HAP-1 (cell line): ENCODE results near the gene GPR17.

ENCODE experiments used
- DNase-seq, 2 experiments: peaks; one replicate each; pipeline ENCODE4 v3.0.0-alpha.2; 2016 to 2020; ENCODE audit warnings: low spot score in 2 of 2
- H3K27me3 ChIP-seq: fragments of 250-450 bp; sonication (Bioruptor Pico); 2 replicates; pipeline ENCODE4 v1.5.1; 2020; ENCODE audit warnings: low read depth, mild to moderate bottlenecking, moderate library complexity
- H3K36me3 ChIP-seq: fragments of 250-450 bp; sonication (Bioruptor Pico); replicated peaks from 2 replicates; pipeline ENCODE4 v1.5.1; 2020; ENCODE audit warnings: mild to moderate bottlenecking
- H3K4me1 ChIP-seq: fragments of 250-450 bp; sonication (Bioruptor Pico); 2 replicates; pipeline ENCODE4 v1.5.1; 2020; ENCODE audit warnings: mild to moderate bottlenecking
- H3K4me3 ChIP-seq: fragments of 250-450 bp; sonication (Bioruptor Pico); 2 replicates; pipeline ENCODE4 v1.5.1; 2020; ENCODE audit warnings: mild to moderate bottlenecking, moderate library complexity
- H3K9me3 ChIP-seq: fragments of 250-450 bp; sonication (Bioruptor Pico); 2 replicates; pipeline ENCODE4 v1.5.1; 2020; ENCODE audit warnings: mild to moderate bottlenecking, moderate library complexity
- in situ Hi-C: fragments of 300-500 bp; cut with MboI; formaldehyde crosslinking; loops from 3 replicates; pipeline ENCODE4 v1.14.3; 2020; ENCODE audit warnings: low sequenced_read_pairs, inconsistent platforms, mixed read lengths

The GPR17 gene

DNA sequence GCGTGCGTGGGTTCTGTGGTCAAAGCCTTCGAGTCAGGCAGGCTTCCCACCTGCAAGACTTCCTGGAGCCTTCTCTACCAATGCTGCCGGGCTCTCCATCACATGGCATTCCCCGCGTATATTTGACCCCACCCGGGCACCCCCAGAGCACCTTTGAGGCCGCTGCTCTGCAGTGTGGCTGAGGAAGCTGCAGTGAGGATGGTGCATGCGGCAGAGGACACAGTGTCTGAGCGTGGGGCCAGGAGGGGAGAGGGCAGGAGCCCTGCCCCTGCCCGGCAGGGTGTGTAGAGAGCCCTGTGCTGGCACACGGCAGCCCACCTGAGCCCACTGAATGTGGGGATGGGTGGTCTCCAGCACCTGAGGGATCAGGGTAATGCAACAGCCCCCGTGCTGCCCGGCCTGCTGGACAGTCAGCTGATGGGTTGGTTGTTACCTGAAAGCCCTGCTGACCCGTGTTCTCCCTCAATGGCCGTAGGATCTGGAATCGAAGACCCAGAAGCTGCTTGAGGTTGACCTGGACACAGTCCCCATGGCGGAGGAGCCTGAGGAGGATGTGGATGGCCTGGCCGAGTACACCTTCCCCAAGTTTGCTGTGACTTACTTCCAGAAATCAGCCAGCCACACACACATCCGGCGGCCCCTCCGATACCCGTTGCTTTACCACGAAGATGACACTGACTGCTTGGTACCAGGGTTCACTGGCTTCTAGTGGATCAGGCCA is 36.8 kb upstream of the GPR17 start:
- H3K4me1 ChIP-seq: no peaks in the 10 kb centered on the region
- H3K9me3 ChIP-seq: peaks cover 3% of the 10 kb centered on the region; the same call in 1 of the 2 replicates
- no peaks in the 10 kb centered on the region for H3K36me3 ChIP-seq
- no peaks in the 10 kb centered on the region for H3K27me3 ChIP-seq
- in situ Hi-C loops: no loop called here
- H3K4me3 ChIP-seq: no peak overlapping the region
- DNase-seq: no peak

DNA sequence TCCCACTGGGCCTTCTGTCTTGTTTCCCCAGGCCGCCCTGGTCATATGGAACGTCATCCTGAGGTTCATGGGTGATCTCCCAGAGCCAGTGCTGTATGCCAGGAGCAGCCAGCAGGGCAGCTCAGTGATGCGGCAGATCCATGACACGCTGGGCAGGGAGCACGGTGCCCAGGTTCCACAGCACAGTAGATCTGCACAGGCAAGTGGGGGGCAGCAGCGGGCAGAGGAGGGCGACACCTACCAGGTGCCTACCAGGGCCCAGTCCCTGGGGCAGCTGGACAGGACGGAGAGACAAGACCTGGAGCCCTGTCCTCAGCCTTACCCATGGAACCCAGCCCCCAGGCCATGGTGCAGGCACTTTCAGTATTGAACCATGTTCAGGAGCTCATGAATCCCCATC is 36.1 kb upstream of the GPR17 start:
- no peak overlapping the region for H3K4me3 ChIP-seq
- no peaks in the 10 kb centered on the region for H3K27me3 ChIP-seq
- H3K4me1 ChIP-seq: no peaks in the 10 kb centered on the region
- DNase-seq: no peak
- in situ Hi-C loops: no loop called here
- peaks cover 3% of the 10 kb centered on the region; the same call in 1 of the 2 replicates for H3K9me3 ChIP-seq
- H3K36me3 ChIP-seq: no peaks in the 10 kb centered on the region

DNA sequence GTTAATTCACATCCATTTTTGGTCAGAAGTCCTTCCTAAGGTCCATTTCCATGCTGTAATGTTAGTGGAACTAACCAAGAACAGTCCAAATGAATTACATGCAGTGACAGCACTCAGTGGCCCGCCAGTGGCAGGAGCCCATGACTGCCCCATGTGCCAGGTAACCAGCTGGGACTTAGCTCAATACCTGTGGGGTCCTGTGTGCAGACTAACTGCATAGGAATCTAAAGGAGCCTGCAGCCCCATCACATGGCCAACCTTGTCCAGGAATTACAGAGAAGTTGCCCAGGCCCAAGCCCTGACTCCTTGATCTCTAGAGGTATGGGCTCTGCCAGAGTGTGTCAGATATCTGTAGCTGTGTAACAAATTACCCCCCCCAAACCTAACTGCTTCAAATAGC is 35.4 kb upstream of the GPR17 start:
- Histone ChIP-seq H3K9me3 (peaks cover 3% of the 10 kb centered on the region; the same call in 1 of the 2 replicates), H3K27me3 (no peaks in the 10 kb centered on the region), H3K36me3 (no peaks in the 10 kb centered on the region), H3K4me3 (no peak overlapping the region), H3K4me1 (no peaks in the 10 kb centered on the region)
- in situ Hi-C loops: no loop called here
- DNase-seq: no peak

DNA sequence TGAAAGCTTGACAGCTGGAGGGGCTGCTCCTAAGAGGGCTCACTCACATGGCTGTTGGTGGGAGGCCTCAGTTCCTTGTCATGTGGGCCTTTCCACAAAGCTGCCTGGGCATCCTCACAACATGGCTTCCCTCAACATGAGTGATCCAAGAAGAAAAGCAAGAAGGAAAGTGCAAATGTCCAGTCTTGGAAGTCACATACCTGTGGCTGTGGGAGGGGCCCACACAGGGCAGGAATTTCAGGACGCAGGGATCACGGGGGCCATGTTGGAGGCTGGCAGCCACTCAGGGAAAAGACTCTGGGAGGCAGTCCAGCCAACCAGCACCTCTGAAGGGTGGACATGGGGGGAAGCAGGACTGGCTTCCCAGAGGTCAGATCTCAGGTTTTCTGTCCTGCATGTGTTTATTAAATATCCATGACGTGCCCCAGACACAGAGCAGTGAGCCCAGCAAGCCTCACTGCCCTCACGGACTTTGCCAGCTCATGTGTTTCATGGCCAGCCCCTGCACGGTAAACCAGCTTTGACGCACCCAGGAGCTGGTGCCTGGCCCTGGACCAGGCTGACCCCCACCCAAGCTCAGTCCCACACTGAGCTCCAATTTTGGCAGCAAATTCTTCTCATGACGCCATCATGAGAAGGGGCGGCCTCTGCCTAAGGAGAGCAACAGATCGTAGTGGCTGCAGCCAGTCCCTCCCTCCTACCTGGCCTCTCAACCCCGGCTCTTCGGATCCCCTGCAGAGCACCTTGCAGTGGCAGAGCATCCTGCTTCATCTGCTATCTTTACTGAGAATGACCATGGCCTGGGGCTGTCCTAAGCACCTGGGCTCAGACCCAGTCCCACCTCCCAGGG is 34.7 kb upstream of the GPR17 start:
- H3K36me3 ChIP-seq: no peaks in the 10 kb centered on the region
- H3K4me3 ChIP-seq: no peak overlapping the region
- H3K4me1 ChIP-seq: no peaks in the 10 kb centered on the region
- H3K27me3 ChIP-seq: peaks cover 2% of the 10 kb centered on the region; the same call in 1 of the 2 replicates
- in situ Hi-C loops: no loop called here
- H3K9me3 ChIP-seq: peaks cover 3% of the 10 kb centered on the region; the same call in 1 of the 2 replicates
- no peak for DNase-seq

DNA sequence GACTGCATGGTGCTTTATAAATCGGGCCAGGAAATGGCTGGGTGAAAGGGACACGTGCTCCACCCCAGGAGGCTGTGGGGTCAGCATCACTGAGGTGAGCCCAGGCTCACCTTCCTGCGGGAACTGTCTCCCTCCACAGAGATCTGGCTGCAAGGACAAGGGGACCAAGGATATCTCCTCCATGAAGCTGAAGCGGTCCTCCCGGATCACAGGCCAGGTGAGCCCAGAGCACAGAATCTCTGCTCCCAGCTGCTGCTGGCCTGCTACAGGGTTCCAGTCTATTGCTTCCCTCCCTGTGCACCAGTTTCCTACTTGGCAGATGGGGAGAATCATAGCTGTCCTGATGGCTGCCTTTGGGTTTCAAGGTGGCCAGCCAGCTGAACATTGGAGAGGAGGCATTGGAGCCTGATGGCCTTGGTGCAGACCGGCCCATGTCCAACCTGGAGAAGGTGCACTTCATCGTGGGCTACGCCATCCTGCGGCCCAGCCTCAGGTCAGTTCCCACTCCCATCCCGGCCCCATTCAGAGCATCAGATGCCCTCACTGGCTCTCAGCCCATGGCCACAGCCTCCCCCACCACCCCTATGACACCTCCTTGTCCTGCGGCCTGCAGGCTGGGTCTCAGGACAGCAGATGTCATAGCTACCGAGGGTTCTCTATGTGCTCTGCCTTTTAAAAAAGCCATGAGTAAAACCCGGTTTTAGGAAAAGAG is 33.7 kb upstream of the GPR17 start:
- in situ Hi-C loops: no loop called here
- no peaks in the 10 kb centered on the region for H3K36me3 ChIP-seq

DNA sequence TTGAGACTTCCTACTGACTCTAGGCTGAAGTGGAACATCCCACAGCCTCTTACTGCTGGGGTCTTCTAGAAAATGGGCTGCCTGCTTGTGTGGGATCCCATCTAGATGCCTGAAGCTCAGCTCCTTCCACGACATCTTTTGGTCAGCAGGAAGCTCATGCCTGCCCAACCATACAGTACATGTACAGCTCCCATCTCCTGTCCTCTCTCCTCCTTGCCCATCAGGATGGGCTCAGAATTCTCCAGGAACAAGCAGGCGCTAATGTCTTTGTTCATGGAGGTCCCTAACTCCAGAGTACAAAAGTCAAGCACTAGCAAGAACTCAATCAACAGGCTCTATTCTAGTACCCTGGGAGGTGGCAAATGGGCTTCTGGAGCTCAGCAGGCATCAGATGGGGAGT is 31.7 kb upstream of the GPR17 start:
- no peak for DNase-seq
- Histone ChIP-seq H3K27me3 (peaks cover 5% of the 10 kb centered on the region; the same call in 1 of the 2 replicates), H3K4me1 (no peaks in the 10 kb centered on the region), H3K4me3 (no peak overlapping the region), H3K36me3 (no peaks in the 10 kb centered on the region), H3K9me3 (peaks cover 3% of the 10 kb centered on the region; the same call in 1 of the 2 replicates)
- in situ Hi-C loops: no loop called here

More for the DNA sequence above, 33.7 kb upstream of the GPR17 start:
- no peak overlapping the region for H3K4me3 ChIP-seq
- no peak for DNase-seq
- H3K27me3 ChIP-seq: peaks cover 5% of the 10 kb centered on the region; the same call in 1 of the 2 replicates
- no peaks in the 10 kb centered on the region for H3K4me1 ChIP-seq
- H3K9me3 ChIP-seq: peaks cover 3% of the 10 kb centered on the region; the same call in 1 of the 2 replicates

DNA sequence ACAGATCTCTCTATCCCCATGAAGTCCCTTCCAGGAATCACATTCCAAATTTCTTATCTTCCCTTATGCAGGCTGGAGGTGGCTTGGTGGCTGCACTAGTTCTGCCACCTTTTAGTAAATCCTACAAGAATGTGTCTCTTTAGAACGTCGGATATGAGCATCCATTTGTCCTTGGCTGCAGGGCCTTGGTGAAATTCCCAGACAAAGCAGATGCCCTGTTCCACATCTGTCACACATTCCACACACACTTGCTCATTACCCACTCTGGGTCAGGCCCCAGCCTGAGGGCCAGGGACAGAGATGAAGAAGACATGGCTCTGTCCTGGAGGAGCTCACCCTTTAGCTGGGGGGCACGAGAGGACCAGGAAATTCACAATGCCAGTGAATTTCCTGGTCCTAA is 31.2 kb upstream of the GPR17 start:
- Histone ChIP-seq H3K36me3 (no peaks in the 10 kb centered on the region), H3K4me1 (no peaks in the 10 kb centered on the region), H3K27me3 (peaks cover 5% of the 10 kb centered on the region; the same call in 1 of the 2 replicates), H3K9me3 (peaks cover 3% of the 10 kb centered on the region; the same call in 1 of the 2 replicates), H3K4me3 (no peak overlapping the region)
- no peak for DNase-seq
- in situ Hi-C loops: no loop called here

DNA sequence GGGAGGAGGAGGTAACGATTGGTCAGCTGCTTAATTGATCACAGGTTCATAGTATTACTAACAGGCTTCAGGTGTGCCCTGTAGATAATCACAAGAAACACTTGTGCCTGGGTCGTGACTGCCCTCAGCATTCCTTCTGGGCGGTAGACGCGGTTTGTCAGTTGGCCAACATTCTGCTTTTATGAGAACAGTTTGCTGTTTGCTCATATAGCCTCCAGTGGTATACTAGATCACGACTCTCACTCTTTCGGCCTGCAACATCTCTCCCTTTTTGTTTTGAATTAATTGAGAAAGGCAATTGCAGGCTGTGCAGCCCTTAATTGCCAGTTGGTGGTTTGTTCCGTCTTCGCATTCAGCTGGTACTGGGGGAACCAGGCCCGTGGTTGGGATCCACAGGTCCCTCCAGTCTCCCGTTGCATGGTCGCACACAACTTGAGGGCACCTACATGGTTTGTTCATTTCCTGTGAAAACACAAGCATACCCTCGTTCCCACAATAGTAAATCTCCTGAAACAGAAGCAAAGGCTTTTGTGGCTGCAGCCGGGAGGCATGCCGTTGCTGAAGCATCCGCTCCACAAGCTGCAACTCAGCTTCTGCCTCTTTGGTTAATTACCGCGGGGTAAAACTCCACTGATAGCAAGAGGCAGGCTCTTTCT is 30.3 kb upstream of the GPR17 start:
- in situ Hi-C loops: no loop called here
- Histone ChIP-seq H3K9me3 (peaks cover 3% of the 10 kb centered on the region; the same call in 1 of the 2 replicates), H3K4me1 (no peaks in the 10 kb centered on the region), H3K36me3 (no peaks in the 10 kb centered on the region), H3K4me3 (no peak overlapping the region), H3K27me3 (peaks cover 5% of the 10 kb centered on the region; the same call in 1 of the 2 replicates)
- DNase-seq: no peak

DNA sequence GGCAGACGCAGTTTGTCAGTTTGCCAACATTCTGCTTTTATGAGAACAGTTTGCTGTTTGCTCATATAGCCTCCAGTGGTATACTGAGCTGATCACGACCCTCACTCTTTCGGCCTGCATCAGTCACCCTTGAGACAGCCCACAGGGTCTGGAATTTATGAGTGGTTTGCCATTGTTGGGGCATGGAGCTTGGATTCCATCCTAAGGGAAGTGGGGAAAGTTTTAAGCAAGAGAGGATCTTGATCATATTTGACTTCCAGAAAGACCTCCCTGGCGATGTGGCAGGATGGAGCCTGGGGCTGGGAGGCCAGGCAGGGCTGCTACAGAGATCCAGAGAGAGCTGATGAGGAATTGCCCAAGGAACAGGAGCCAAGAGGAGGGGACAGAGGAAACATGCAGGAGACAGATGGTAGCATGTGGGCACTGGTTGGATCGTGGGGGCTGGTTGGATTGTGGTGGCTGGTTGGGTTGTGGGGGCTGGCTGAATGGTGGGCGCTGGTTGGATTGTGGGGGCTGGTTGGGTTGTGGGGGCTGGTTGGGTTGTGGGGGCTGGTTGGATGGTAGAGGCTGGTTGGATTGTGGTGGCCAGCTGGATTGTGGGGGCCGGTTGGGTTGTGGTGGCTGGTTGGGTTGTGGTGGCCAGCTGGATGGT is 27.3 kb upstream of the GPR17 start:
- Histone ChIP-seq H3K9me3 (no peaks in the 10 kb centered on the region), H3K4me3 (no peak overlapping the region), H3K27me3 (peaks cover 5% of the 10 kb centered on the region; the same call in 1 of the 2 replicates), H3K4me1 (no peaks in the 10 kb centered on the region), H3K36me3 (no peaks in the 10 kb centered on the region)
- no peak for DNase-seq
- in situ Hi-C loops: no loop called here

DNA sequence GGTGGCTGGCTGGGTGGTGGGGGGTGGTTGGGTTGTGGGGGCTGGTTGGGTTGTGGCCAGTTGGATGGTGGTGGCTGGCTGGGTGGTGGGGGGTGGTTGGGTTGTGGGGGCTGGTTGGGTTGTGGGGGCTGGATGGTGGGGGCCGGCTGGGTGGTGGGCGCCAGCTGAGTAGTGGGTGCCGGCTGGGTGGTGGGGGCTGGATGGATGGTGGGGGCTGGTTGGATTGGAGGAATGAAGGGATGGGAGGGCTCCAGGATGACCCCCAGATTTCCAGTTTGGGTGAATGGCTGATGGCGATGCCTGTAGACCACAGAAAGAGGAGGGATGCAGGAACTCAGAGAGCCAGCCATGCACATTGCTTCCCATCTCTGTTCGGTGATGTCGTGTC is 26.8 kb upstream of the GPR17 start:
- no peaks in the 10 kb centered on the region for H3K36me3 ChIP-seq
- H3K9me3 ChIP-seq: no peaks in the 10 kb centered on the region
- peaks cover 5% of the 10 kb centered on the region; the same call in 1 of the 2 replicates for H3K27me3 ChIP-seq
- H3K4me1 ChIP-seq: no peaks in the 10 kb centered on the region
- in situ Hi-C loops: no loop called here
- no peak for DNase-seq
- H3K4me3 ChIP-seq: no peak overlapping the region

DNA sequence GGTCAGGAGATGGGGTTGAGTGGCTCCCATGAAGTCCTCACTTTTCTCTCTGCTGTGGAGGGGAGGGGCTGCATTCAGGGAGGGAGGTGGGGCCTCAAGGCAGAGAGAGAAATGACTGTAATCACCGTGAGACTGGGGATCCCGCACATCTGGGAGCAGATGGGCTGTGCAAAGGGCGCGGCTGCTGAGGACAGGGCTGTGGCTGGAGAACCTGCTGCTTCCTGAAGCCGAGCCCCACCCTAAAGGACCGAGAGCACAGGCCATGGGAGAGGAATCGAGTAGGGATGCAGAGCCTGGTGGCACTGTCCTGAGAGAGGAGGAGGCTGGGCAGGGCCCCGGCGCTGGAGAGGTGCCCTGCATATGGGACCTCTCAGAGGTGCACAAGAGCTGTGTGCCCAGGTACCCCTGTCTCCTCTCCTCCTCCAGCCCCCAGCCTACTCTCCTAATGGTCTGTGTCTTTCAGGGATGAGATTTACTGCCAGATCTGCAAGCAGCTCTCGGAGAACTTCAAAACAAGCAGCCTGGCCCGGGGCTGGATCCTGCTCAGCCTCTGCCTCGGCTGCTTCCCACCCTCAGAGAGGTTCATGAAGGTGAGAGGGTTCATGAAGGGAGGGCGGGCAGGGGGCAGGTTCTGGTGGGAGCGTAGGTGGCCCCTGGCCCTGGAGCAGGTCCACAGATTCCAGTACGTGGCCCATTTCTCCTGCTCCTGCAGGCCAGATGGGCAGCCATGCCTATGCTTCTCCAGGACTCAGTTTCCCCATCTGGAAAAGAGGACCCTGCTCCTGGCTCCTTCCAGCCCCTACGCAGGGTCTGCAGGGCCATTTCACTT is 25.9 kb upstream of the GPR17 start:
- in situ Hi-C loops: no loop called here
- Histone ChIP-seq H3K4me1 (no peaks in the 10 kb centered on the region), H3K27me3 (peaks cover 5% of the 10 kb centered on the region; the same call in 1 of the 2 replicates), H3K9me3 (no peaks in the 10 kb centered on the region), H3K36me3 (no peaks in the 10 kb centered on the region), H3K4me3 (no peak overlapping the region)
- DNase-seq: peak in 1 of 2 experiments; percentile 7

DNA sequence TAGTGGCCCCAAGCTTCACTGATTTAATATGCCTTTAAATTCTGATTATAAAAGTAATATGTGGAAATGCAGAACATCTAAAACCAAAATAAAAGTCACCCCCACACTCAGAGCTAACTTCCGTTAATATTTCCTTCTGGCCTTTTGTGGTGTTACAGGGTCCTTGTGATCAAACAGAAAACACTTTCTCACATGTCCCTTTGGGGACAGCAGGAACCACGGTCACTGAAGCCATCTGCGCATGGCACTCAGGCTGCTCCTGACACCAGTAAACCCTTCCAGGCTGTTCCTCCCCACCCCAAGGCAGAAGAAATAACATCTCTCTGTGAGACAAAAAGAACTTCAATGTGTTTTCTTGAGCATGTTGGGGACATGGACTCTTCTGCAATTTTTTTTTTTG is 25.1 kb upstream of the GPR17 start:
- peaks cover 5% of the 10 kb centered on the region; the same call in 1 of the 2 replicates for H3K27me3 ChIP-seq
- in situ Hi-C loops: no loop called here

More for the DNA sequence above, 25.1 kb upstream of the GPR17 start:
- H3K9me3 ChIP-seq: no peaks in the 10 kb centered on the region
- no peaks in the 10 kb centered on the region for H3K4me1 ChIP-seq
- no peaks in the 10 kb centered on the region for H3K36me3 ChIP-seq
- H3K4me3 ChIP-seq: no peak overlapping the region
- no peak for DNase-seq
